ENCODE results near the gene IFNGR2. TPM values are rescaled to one million over a fixed set of nuclear protein-coding genes. Genes with fewer than 3 reads are reported as not detected.
A peak's percentile ranks its signal among the peaks of the same experiment; 100 is the strongest.

The IFNGR2 gene
- total RNA-seq, 1 donor from 2014 or later: 55.6 TPM

DNA sequence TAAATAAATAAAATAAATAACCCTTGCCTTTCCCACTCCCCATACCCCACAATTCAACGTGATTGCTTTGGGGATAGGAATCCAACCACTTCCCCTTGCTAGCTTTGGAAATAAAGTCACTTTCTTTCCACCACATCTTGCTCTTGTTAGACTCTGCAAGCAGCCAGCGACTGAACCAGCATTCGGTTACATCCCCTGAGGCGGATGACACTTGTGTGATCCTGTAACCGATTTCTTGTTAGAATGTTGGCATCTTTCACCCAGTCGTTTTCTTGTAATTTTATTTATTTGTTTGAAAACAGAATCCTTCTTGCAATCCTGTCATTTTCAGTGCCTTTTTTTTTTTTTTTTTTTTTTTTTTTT is 1.6 kb upstream of the IFNGR2 start:
- H3K27ac Mint-ChIP-seq (ENCODE audit: unreplicated experiment): peak overlapping the region; percentile 45
- H3K9me3 Mint-ChIP-seq (ENCODE audit: unreplicated experiment): no peaks in the 10 kb centered on the region
- no peak for DNase-seq (ENCODE audit: extremely low spot score, unreplicated experiment)
- H3K4me1 Mint-ChIP-seq (ENCODE audit: unreplicated experiment): peaks cover 67% of the 10 kb centered on the region
- TF ChIP-seq, protein P1, sequence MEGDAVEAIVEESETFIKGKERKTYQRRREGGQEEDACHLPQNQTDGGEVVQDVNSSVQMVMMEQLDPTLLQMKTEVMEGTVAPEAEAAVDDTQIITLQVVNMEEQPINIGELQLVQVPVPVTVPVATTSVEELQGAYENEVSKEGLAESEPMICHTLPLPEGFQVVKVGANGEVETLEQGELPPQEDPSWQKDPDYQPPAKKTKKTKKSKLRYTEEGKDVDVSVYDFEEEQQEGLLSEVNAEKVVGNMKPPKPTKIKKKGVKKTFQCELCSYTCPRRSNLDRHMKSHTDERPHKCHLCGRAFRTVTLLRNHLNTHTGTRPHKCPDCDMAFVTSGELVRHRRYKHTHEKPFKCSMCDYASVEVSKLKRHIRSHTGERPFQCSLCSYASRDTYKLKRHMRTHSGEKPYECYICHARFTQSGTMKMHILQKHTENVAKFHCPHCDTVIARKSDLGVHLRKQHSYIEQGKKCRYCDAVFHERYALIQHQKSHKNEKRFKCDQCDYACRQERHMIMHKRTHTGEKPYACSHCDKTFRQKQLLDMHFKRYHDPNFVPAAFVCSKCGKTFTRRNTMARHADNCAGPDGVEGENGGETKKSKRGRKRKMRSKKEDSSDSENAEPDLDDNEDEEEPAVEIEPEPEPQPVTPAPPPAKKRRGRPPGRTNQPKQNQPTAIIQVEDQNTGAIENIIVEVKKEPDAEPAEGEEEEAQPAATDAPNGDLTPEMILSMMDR (IDR thresholded peaks at IDR 0.05): no peak
- peaks cover 2% of the 10 kb centered on the region for H3K36me3 Mint-ChIP-seq (ENCODE audit: unreplicated experiment)
- H3K4me3 Mint-ChIP-seq (ENCODE audit: unreplicated experiment): peak overlapping the region; percentile 22
- no peaks in the 10 kb centered on the region for H3K27me3 Mint-ChIP-seq (ENCODE audit: unreplicated experiment)

DNA sequence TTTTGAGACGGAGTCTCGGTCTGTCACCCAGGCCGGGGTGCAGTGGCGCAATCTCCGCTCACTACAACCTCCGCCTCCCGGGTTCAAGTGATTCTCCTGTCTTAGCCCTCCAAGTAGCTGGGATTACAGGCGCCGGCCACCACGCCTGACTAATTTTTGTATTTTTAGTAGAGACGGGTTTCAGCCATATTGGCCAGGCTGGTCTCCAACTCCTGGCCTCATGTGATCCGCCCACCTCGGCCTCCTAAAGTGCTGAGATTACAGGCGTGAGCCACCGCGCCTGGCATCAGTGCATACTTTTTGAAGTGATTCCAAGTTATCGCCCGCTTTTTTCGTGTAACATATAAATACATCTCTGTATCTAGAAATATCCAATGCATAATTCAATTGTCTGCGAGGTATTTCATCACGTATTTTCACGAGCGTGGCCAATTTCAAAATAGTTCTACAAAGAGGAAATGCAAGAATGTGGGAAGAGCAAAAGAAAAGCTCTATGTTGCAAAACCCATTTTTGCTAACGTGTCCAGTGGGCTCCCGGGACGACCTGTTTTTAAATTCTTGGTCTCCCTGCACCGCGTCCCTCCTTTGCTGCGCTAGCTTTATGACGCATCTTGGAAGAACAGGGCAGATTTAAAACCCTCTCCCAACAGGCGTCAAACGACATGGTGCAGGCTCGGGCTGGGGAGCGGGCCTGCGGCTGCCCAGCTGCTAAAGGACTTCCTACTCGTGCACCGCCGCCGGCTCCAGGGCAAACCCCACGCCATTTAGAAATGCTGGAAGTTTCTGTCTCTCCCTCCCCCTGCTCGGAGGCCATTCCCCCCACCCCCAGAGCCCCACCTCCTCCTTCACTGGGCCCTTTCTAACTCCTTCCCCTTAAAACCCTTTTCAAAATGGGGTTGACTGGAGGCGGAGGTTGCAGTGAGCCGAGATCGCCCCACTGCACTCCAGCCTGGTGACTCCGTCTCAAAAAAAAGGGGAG is 923 bp upstream of the IFNGR2 start:
- H3K27ac Mint-ChIP-seq (ENCODE audit: unreplicated experiment): peak overlapping the region; percentile 45
- no peak for DNase-seq (ENCODE audit: extremely low spot score, unreplicated experiment)
- peaks cover 60% of the 10 kb centered on the region for H3K4me1 Mint-ChIP-seq (ENCODE audit: unreplicated experiment)
- TF ChIP-seq, protein P1 (IDR thresholded peaks at IDR 0.05): no peak
- peak overlapping the region; percentile 72 for H3K4me3 Mint-ChIP-seq (ENCODE audit: unreplicated experiment)
- H3K36me3 Mint-ChIP-seq (ENCODE audit: unreplicated experiment): peaks cover 2% of the 10 kb centered on the region
- no peaks in the 10 kb centered on the region for H3K9me3 Mint-ChIP-seq (ENCODE audit: unreplicated experiment)
- H3K27me3 Mint-ChIP-seq (ENCODE audit: unreplicated experiment): no peaks in the 10 kb centered on the region

DNA sequence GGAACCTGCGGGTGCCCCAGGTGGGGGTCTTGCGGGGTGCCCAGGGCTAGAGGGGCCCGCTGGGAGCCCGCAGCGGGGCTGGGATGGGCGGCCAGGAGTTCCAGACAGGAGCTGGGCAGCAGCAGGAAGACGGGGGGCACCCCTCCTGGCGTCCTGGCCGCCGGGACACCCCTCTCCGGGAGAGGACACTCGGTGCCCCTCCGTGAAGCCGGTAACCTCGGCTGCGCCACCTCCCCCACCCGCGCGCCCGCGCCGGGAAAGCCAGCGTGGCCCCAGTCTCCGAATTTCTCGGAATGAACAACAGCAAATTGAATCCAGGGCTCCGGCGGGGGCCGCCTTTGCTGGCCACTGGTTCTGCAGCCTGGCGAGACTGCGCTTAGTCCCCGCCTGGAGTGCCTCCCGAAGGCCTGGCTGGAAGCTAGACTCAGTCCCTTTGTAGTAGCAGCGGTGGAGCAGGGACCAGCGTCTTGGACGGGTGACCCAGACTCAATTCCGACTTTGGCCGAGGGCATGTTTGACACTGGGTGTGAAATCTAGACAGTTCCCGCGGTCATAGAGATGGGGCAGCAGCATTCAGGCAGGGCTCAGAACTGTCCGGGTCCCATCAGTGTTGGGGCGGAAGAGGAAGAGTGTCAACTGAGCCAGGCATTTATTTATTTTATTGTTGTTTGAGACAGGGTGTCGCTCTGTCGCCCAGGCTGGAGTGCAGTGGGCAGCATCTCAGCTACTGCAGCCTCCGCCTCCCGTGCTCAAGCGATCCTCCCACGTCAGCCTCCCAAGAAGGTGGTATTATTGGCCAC is 773 bp downstream of the IFNGR2 start:
- peak overlapping the region; percentile 86 for H3K4me3 Mint-ChIP-seq (ENCODE audit: unreplicated experiment)
- H3K27ac Mint-ChIP-seq (ENCODE audit: unreplicated experiment): peak overlapping the region; percentile 96
- H3K27me3 Mint-ChIP-seq (ENCODE audit: unreplicated experiment): no peaks in the 10 kb centered on the region
- TF ChIP-seq, protein P1 (IDR thresholded peaks at IDR 0.05): no peak
- H3K36me3 Mint-ChIP-seq (ENCODE audit: unreplicated experiment): peaks cover 2% of the 10 kb centered on the region
- H3K9me3 Mint-ChIP-seq (ENCODE audit: unreplicated experiment): no peaks in the 10 kb centered on the region
- peak; percentile 87 for DNase-seq (ENCODE audit: extremely low spot score, unreplicated experiment)
- H3K4me1 Mint-ChIP-seq (ENCODE audit: unreplicated experiment): peaks cover 51% of the 10 kb centered on the region

DNA sequence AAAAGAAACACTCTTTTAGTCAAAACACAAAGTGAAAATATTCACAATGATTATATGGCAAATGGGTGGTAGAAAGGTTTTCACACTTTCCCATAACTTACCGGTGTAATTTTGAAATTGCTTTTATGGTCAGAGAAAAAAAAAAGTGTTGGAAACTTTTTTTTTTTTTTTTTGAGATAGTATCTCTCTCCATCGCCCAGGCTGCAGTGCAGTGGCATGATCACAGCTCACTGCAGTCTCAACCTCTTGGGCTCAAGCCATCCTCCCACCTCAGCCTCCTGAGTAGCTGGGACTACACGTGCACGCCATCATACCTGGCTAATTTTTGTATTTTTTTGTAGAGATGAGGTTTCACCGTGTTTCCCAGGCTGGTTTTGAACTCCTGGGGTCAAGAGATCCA is 3.3 kb downstream of the IFNGR2 start:
- no peaks in the 10 kb centered on the region for H3K27me3 Mint-ChIP-seq (ENCODE audit: unreplicated experiment)
- H3K4me3 Mint-ChIP-seq (ENCODE audit: unreplicated experiment): no peak overlapping the region
- H3K36me3 Mint-ChIP-seq (ENCODE audit: unreplicated experiment): peaks cover 7% of the 10 kb centered on the region
- TF ChIP-seq, protein P1 (IDR thresholded peaks at IDR 0.05): no peak
- no peak for DNase-seq (ENCODE audit: extremely low spot score, unreplicated experiment)
- H3K4me1 Mint-ChIP-seq (ENCODE audit: unreplicated experiment): peaks cover 41% of the 10 kb centered on the region
- no peak overlapping the region for H3K27ac Mint-ChIP-seq (ENCODE audit: unreplicated experiment)
- H3K9me3 Mint-ChIP-seq (ENCODE audit: unreplicated experiment): no peaks in the 10 kb centered on the region

All from osteocyte (in vitro differentiated cells).